Keratinocyte (primary cell): ENCODE data around the gene MTMR3.

Experiments
- EZH2 ChIP-seq: IDR thresholded peaks from one replicate; pipeline ENCODE4 v1.6.1; 2012; ENCODE audit warnings: inconsistent platforms, mild to moderate bottlenecking, low read length, moderate library complexity
- TF ChIP-seq, protein P1 (sequence below), 3 experiments: IDR thresholded peaks in 1 of 3; conservative IDR thresholded peaks in 1 of 3; optimal IDR thresholded peaks in 1 of 3; 2 replicates in 2 of 3; 3 replicates in 1 of 3; pipeline versions ENCODE3 to v1.5.1; 2011; ENCODE audit warnings: low read length in 3 of 3, mild to moderate bottlenecking in 3 of 3, moderate library complexity in 2 of 3, control low read depth in 1 of 3, inconsistent platforms in 1 of 3; ENCODE audit not compliant: insufficient read depth in 2 of 3; ENCODE audit errors: extremely low read depth in 1 of 3

DNA sequence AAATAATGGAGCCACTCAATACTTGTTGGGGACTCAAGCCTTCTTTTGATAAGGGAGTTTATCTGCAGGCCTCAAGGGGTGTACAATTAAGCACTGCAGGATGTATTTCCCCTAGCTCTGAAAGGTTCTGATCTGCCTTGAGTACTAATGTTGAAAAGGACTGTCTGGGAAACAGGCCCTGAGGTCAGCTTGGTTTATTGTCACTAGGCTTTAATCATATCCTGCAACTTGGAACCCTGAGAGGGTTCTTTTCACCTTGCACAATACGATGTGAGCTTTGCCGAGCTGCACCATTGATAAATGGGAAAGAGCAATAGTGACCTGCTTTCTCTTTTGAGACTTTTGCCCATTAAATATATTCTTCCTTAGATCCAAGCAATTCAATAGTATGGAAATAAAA, 165.7 kb downstream of the MTMR3 start:
- TF ChIP-seq, protein P1, sequence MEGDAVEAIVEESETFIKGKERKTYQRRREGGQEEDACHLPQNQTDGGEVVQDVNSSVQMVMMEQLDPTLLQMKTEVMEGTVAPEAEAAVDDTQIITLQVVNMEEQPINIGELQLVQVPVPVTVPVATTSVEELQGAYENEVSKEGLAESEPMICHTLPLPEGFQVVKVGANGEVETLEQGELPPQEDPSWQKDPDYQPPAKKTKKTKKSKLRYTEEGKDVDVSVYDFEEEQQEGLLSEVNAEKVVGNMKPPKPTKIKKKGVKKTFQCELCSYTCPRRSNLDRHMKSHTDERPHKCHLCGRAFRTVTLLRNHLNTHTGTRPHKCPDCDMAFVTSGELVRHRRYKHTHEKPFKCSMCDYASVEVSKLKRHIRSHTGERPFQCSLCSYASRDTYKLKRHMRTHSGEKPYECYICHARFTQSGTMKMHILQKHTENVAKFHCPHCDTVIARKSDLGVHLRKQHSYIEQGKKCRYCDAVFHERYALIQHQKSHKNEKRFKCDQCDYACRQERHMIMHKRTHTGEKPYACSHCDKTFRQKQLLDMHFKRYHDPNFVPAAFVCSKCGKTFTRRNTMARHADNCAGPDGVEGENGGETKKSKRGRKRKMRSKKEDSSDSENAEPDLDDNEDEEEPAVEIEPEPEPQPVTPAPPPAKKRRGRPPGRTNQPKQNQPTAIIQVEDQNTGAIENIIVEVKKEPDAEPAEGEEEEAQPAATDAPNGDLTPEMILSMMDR (optimal IDR thresholded peaks at IDR 0.05 in 1 of 3, IDR thresholded peaks at IDR 0.05 in 1 of 3, conservative IDR thresholded peaks at IDR 0.05 in 1 of 3; ENCODE audit: extremely low read depth in 1 of 3, insufficient read depth in 2 of 3, low read length in 3 of 3), result no peak
- no peak for TF ChIP-seq EZH2
